ENCODE data around the gene SMPX. TPM values are rescaled to one million over a fixed set of nuclear protein-coding genes. Genes with fewer than 3 reads are reported as not detected.
A peak's percentile ranks its signal among the peaks of the same experiment; 100 is the strongest.

Gene SMPX
- total RNA-seq, 1 donor from 2014 or later: not detected

- H3K27ac Mint-ChIP-seq (ENCODE audit: unreplicated experiment): no peak overlapping the region
- no peak for DNase-seq (ENCODE audit: low spot score)
- TF ChIP-seq CTCF (IDR thresholded peaks at IDR 0.05; ENCODE audit: unreplicated experiment): no peak
- no peaks in the 10 kb centered on the region for H3K4me1 Mint-ChIP-seq (ENCODE audit: unreplicated experiment)
- no peaks in the 10 kb centered on the region for H3K36me3 Mint-ChIP-seq (ENCODE audit: low read depth, unreplicated experiment)
- H3K27me3 Mint-ChIP-seq (ENCODE audit: unreplicated experiment): no peaks in the 10 kb centered on the region
- H3K4me3 Mint-ChIP-seq (ENCODE audit: unreplicated experiment): no peak overlapping the region
- H3K9me3 Mint-ChIP-seq (ENCODE audit: unreplicated experiment): no peaks in the 10 kb centered on the region
Observed at GRCh38 chrX:21725916-21726315, 32.0 kb downstream of the SMPX start.

GRCh38 chrX:21725496-21725895 lies 32.4 kb downstream of the SMPX start:
- Mint-ChIP-seq H3K9me3 (ENCODE audit: unreplicated experiment) (no peaks in the 10 kb centered on the region), H3K4me3 (ENCODE audit: unreplicated experiment) (no peak overlapping the region), H3K4me1 (ENCODE audit: unreplicated experiment) (no peaks in the 10 kb centered on the region), H3K36me3 (ENCODE audit: low read depth, unreplicated experiment) (no peaks in the 10 kb centered on the region), H3K27ac (ENCODE audit: unreplicated experiment) (no peak overlapping the region), H3K27me3 (ENCODE audit: unreplicated experiment) (no peaks in the 10 kb centered on the region)
- no peak for TF ChIP-seq CTCF (IDR thresholded peaks at IDR 0.05; ENCODE audit: unreplicated experiment)
- DNase-seq (ENCODE audit: low spot score): no peak

- no peaks in the 10 kb centered on the region for H3K4me1 Mint-ChIP-seq (ENCODE audit: unreplicated experiment)
- no peak for TF ChIP-seq CTCF (IDR thresholded peaks at IDR 0.05; ENCODE audit: unreplicated experiment)
- H3K4me3 Mint-ChIP-seq (ENCODE audit: unreplicated experiment): no peak overlapping the region
- no peak for DNase-seq (ENCODE audit: low spot score)
- no peaks in the 10 kb centered on the region for H3K27me3 Mint-ChIP-seq (ENCODE audit: unreplicated experiment)
- H3K27ac Mint-ChIP-seq (ENCODE audit: unreplicated experiment): no peak overlapping the region
- H3K36me3 Mint-ChIP-seq (ENCODE audit: low read depth, unreplicated experiment): no peaks in the 10 kb centered on the region
- no peaks in the 10 kb centered on the region for H3K9me3 Mint-ChIP-seq (ENCODE audit: unreplicated experiment)
Observed at GRCh38 chrX:21723814-21724213, 34.1 kb downstream of the SMPX start.

GRCh38 chrX:21723084-21723483 lies 34.8 kb downstream of the SMPX start:
- TF ChIP-seq CTCF (IDR thresholded peaks at IDR 0.05; ENCODE audit: unreplicated experiment): no peak
- no peaks in the 10 kb centered on the region for H3K27me3 Mint-ChIP-seq (ENCODE audit: unreplicated experiment)
- H3K36me3 Mint-ChIP-seq (ENCODE audit: low read depth, unreplicated experiment): no peaks in the 10 kb centered on the region
- H3K9me3 Mint-ChIP-seq (ENCODE audit: unreplicated experiment): no peaks in the 10 kb centered on the region
- no peak overlapping the region for H3K27ac Mint-ChIP-seq (ENCODE audit: unreplicated experiment)
- peak; percentile 10 for DNase-seq (ENCODE audit: low spot score)
- no peak overlapping the region for H3K4me3 Mint-ChIP-seq (ENCODE audit: unreplicated experiment)
- H3K4me1 Mint-ChIP-seq (ENCODE audit: unreplicated experiment): no peaks in the 10 kb centered on the region

- Mint-ChIP-seq H3K36me3 (ENCODE audit: low read depth, unreplicated experiment) (no peaks in the 10 kb centered on the region), H3K4me1 (ENCODE audit: unreplicated experiment) (no peaks in the 10 kb centered on the region), H3K9me3 (ENCODE audit: unreplicated experiment) (no peaks in the 10 kb centered on the region), H3K4me3 (ENCODE audit: unreplicated experiment) (no peak overlapping the region), H3K27ac (ENCODE audit: unreplicated experiment) (no peak overlapping the region), H3K27me3 (ENCODE audit: unreplicated experiment) (no peaks in the 10 kb centered on the region)
- no peak for DNase-seq (ENCODE audit: low spot score)
- TF ChIP-seq CTCF (IDR thresholded peaks at IDR 0.05; ENCODE audit: unreplicated experiment): no peak
Observed at GRCh38 chrX:21721195-21721594, 36.7 kb downstream of the SMPX start.
